ENCODE data around the gene FAM13B. TPM values are rescaled to one million over a fixed set of nuclear protein-coding genes. Genes with fewer than 3 reads are reported as not detected.
A peak's percentile ranks its signal among the peaks of the same experiment; 100 is the strongest.

Gene FAM13B
- total RNA-seq, 1 experiment from 2014 or later, result 13.0 TPM

GRCh38 chr5:137894586-137894985 is 138.3 kb downstream of the FAM13B start:
- POLR2A ChIA-PET (ENCODE audit: unreplicated experiment), result no interaction called here
- Histone ChIP-seq H3K27ac (ENCODE audit: low read length) (peak overlapping the region; percentile 28), H3K36me3 (ENCODE audit: low read depth, low read length) (no peaks in the 10 kb centered on the region), H3F3A (ENCODE audit: low read length, unreplicated experiment) (no peaks in the 10 kb centered on the region), H3K4me1 (ENCODE audit: insufficient read depth, low read length) (peaks cover 32% of the 10 kb centered on the region), H3K79me2 (ENCODE audit: low read length) (no peaks in the 10 kb centered on the region), H2AFZ (ENCODE audit: low read length) (0 out of 2 replicates have a peak overlapping the region, but pooled peaks have one; percentile 43), H3K9me3 (ENCODE audit: low read length) (no peaks in the 10 kb centered on the region), H3K4me2 (ENCODE audit: low read length) (peak overlapping the region; percentile 4; the same call in 1 of the 2 replicates), H3K27me3 (ENCODE audit: low read length) (no peaks in the 10 kb centered on the region), H3K9me2 (replicated peaks; ENCODE audit: low read length) (no peaks in the 10 kb centered on the region), H4K20me1 (ENCODE audit: low read length) (no peaks in the 10 kb centered on the region), H3K4me3 (ENCODE audit: low read length) (no peak overlapping the region), H3K9ac (ENCODE audit: low read length) (no peak overlapping the region)
- DNase-seq (no peak), ATAC-seq (peak; percentile 51)
- intact Hi-C loops (cut with micrococcal nuclease), result no loop called here
- BruUV-seq (replicated peaks), result no TSS peak
- no peak for TF ChIP-seq EZH2phosphoT487 (IDR thresholded peaks at IDR 0.05; ENCODE audit: borderline replicate concordance, low read length)
- no peak for TF ChIP-seq CTCF (conservative IDR thresholded peaks at IDR 0.05; ENCODE audit: low read depth, low read length)
- TF ChIP-seq EZH2 (IDR thresholded peaks at IDR 0.05; ENCODE audit: low read length, unreplicated experiment), result no peak
- CTCF ChIA-PET, result no interaction called here

- peaks cover 45% of the 10 kb centered on the region for H3K4me1 ChIP-seq (ENCODE audit: insufficient read depth, low read length)
- intact Hi-C loops (cut with micrococcal nuclease), result no loop called here
- DNase-seq, result no peak
- no peaks in the 10 kb centered on the region for H3K9me2 ChIP-seq (replicated peaks; ENCODE audit: low read length)
- no TSS peak for BruUV-seq (replicated peaks)
- no peak overlapping the region for H3K4me2 ChIP-seq (ENCODE audit: low read length)
- ChIA-PET POLR2A (ENCODE audit: unreplicated experiment) (no interaction called here), CTCF (interaction anchor here (0.6 kb wide), 1 partner anchor 17 kb away, joined by 3 read pairs; no protein-coding TSS in a partner anchor)
- H3K79me2 ChIP-seq (ENCODE audit: low read length), result no peaks in the 10 kb centered on the region
- no peak overlapping the region for H3K27ac ChIP-seq (ENCODE audit: low read length)
- no peaks in the 10 kb centered on the region for H3F3A ChIP-seq (ENCODE audit: low read length, unreplicated experiment)
- ATAC-seq, result no peak
- no peaks in the 10 kb centered on the region for H3K36me3 ChIP-seq (ENCODE audit: low read depth, low read length)
- H3K4me3 ChIP-seq (ENCODE audit: low read length), result no peak overlapping the region
- H2AFZ ChIP-seq (ENCODE audit: low read length), result no peak overlapping the region
- H3K9me3 ChIP-seq (ENCODE audit: low read length), result no peaks in the 10 kb centered on the region
- H3K9ac ChIP-seq (ENCODE audit: low read length), result no peak overlapping the region
- no peaks in the 10 kb centered on the region for H3K27me3 ChIP-seq (ENCODE audit: low read length)
- TF ChIP-seq EZH2 (IDR thresholded peaks at IDR 0.05; ENCODE audit: low read length, unreplicated experiment), result no peak
- no peak; the same call in 1 of the 2 replicates for TF ChIP-seq CTCF (conservative IDR thresholded peaks at IDR 0.05; ENCODE audit: low read depth, low read length)
- no peak for TF ChIP-seq EZH2phosphoT487 (IDR thresholded peaks at IDR 0.05; ENCODE audit: borderline replicate concordance, low read length)
- no peaks in the 10 kb centered on the region for H4K20me1 ChIP-seq (ENCODE audit: low read length)
These were observed 141.0 kb downstream of the FAM13B start for GRCh38 chr5:137891849-137892248.

DNA sequence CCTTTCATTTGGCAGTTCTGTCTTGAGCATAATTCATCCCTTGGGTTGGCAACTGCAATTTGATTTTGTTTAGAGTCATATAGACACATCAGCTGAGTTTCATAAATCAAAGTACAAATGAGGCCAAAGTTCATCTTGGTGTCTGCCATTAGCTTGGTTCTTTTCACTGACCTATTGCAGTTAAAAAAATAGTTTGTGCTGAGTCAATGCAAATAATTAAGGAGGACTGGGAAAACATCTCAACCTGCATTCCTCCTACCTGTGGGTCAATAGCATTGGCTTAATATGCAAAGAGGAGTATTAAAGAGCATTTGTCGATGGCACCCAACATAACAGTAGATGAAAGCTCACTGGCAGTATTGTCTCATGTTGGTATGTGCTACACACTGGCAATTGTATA is 142.0 kb downstream of the FAM13B start:
- no peak overlapping the region for H3K27ac ChIP-seq (ENCODE audit: low read length)
- no peaks in the 10 kb centered on the region for H3K27me3 ChIP-seq (ENCODE audit: low read length)
- ChIA-PET POLR2A (ENCODE audit: unreplicated experiment) (no interaction called here), CTCF (no interaction called here)
- ATAC-seq, result peak; percentile 9; the same call in 1 of the 2 replicates
- H3K79me2 ChIP-seq (ENCODE audit: low read length), result no peaks in the 10 kb centered on the region
- no peaks in the 10 kb centered on the region for H3F3A ChIP-seq (ENCODE audit: low read length, unreplicated experiment)
- no peaks in the 10 kb centered on the region for H3K36me3 ChIP-seq (ENCODE audit: low read depth, low read length)
- H3K9ac ChIP-seq (ENCODE audit: low read length), result no peak overlapping the region
- H3K4me3 ChIP-seq (ENCODE audit: low read length), result no peak overlapping the region
- peak; percentile 45 for DNase-seq
- intact Hi-C loops (cut with micrococcal nuclease), result no loop called here
- TF ChIP-seq EZH2phosphoT487 (IDR thresholded peaks at IDR 0.05; ENCODE audit: borderline replicate concordance, low read length), result no peak
- no peak for TF ChIP-seq EZH2 (IDR thresholded peaks at IDR 0.05; ENCODE audit: low read length, unreplicated experiment)
- TF ChIP-seq CTCF (conservative IDR thresholded peaks at IDR 0.05; ENCODE audit: low read depth, low read length), result no peak
- H4K20me1 ChIP-seq (ENCODE audit: low read length), result no peaks in the 10 kb centered on the region
- H3K4me2 ChIP-seq (ENCODE audit: low read length), result peak overlapping the region; percentile 4; the same call in 1 of the 2 replicates
- H3K9me2 ChIP-seq (replicated peaks; ENCODE audit: low read length), result no peaks in the 10 kb centered on the region
- H3K9me3 ChIP-seq (ENCODE audit: low read length), result no peaks in the 10 kb centered on the region
- no peak overlapping the region for H2AFZ ChIP-seq (ENCODE audit: low read length)
- BruUV-seq (replicated peaks), result no TSS peak
- peaks cover 39% of the 10 kb centered on the region for H3K4me1 ChIP-seq (ENCODE audit: insufficient read depth, low read length)
